Fibroblast of the aortic adventitia (primary cell): ENCODE data around the gene TCP11X2. TPM values are rescaled to one million over a fixed set of nuclear protein-coding genes. Genes with fewer than 3 reads are reported as not detected.
A peak's percentile ranks its signal among the peaks of the same experiment; 100 is the strongest.
"Not testable (repeated sequence)": the region's sequence is repeated elsewhere in the genome, so short reads cannot be mapped to it uniquely, and the experiment has no call there.

Source experiments
- DNase-seq: peaks from one replicate; pipeline ENCODE4 v3.0.0-alpha.2; 2010; ENCODE audit warnings: low read depth
- H3K4me3 ChIP-seq: 2 replicates; pipeline ENCODE4 v1.5.1; 2011; ENCODE audit warnings: low read depth, mild to moderate bottlenecking, control low read depth, low read length, moderate library complexity
- total RNA-seq: library from RNA; depleted of rRNA; stranded (reverse); fragments of >200 nt; gene quantifications from 2 replicates; pipeline ENCODE4 v1.2.3, GENCODE V29; 2012; ENCODE audit warnings: low replicate concordance
- TF ChIP-seq, protein P1 (sequence below): IDR thresholded peaks from 2 replicates; pipeline ENCODE4 v1.5.1; 2011; ENCODE audit warnings: mild to moderate bottlenecking, low read length, control low read depth, inconsistent platforms; ENCODE audit not compliant: insufficient read depth

The TCP11X2 gene
- not detected in 2 replicates for total RNA-seq

DNA sequence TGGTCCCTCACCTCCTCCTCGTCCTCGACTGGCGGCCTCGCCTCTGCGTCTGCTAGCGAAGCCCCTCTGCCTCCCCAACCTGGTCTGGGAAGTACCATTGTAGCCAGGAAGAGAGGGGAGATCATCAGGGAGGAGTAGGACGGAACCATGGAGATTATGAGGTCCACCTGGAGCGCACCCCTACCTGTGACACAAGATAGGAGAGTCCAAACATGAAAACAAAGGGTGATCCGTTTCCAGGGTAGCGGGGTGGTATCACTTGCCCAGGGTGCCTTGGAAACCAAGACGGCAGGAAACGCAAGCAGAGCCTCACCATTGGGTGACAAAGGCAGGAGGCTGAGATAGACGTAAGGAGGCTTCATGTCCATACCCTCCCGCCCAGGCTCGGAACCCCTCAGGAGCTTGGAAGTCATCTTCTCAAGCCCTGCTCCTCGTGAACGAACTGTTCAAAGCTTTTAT, at the start of gene TCP11X2:
TSS of gene TCP11X2 (minus strand) at position 51 of the 459 bp plus-strand sequence.
- DNase-seq, H3K4me3 ChIP-seq: not testable (repeated sequence)

DNA sequence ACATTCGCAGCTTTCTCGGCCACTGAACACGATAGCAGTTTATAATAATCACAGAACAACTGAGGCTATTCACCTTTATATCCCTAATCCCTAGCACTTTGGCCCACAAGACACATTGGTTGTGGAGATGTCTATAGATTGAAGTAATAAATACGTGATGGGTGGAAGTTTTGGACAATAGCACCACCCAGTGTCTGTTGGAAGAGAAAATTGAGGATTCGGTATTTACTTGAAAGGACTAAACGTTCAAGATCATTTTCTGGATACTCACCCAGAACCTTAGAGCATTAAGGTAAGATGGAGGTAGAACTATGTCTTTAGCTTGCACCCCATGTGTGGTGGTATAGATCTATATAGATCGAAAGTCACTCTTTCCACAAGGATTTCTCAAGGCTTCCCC, 45.7 kb upstream of the TCP11X2 start:
- TF ChIP-seq, protein P1, sequence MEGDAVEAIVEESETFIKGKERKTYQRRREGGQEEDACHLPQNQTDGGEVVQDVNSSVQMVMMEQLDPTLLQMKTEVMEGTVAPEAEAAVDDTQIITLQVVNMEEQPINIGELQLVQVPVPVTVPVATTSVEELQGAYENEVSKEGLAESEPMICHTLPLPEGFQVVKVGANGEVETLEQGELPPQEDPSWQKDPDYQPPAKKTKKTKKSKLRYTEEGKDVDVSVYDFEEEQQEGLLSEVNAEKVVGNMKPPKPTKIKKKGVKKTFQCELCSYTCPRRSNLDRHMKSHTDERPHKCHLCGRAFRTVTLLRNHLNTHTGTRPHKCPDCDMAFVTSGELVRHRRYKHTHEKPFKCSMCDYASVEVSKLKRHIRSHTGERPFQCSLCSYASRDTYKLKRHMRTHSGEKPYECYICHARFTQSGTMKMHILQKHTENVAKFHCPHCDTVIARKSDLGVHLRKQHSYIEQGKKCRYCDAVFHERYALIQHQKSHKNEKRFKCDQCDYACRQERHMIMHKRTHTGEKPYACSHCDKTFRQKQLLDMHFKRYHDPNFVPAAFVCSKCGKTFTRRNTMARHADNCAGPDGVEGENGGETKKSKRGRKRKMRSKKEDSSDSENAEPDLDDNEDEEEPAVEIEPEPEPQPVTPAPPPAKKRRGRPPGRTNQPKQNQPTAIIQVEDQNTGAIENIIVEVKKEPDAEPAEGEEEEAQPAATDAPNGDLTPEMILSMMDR: peak; percentile 20
- peak; percentile 34 for DNase-seq
- H3K4me3 ChIP-seq: no peak overlapping the region

DNA sequence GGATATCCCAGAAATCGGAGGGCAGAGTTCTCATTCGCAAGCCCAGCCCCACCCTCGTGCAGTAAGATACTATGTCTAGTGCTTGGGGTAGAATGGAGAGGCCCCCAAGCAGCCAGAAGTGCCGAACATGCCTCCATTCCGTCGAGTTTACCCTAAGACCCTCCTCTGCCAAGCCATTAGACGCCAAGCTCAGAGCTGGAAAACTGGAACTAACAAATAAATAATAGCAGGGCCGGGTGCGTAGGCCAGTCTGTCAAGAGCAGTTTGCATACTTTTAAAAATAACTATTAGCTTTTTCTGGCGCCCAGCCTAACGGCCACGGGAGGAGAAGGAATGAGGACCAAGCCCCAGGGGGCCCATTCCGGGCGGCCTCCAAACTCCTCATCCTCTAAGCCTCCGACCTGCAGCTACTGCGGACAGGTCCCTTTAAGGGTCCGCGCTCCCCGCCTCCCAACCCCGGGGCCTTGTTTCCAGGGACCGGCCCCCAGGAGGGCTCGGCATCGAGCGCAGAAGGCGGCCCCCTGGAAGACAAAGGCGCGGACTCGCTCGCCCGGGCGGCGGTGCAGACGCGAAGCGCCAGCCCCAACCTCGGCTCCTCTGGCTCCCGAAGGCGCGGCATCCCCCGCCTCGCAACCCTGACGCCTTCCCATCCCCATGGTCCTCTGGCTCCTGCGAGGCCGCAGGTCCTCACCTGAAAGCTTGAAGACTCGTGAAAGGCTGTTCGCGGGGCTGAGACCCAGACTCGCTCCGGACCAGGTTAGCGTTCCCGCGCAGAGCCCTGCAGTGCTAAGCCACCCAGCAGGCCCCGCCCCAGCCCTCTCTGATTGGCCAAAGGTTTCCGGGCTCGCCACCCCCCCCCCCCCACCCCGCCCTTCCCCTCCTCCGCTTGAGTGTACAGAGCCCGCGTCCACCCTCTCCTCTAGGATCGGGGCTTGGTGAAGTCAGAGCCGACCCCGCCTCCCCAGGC, 44.6 kb upstream of the TCP11X2 start, which contains the start of gene TMSB15A:
TSS of gene TMSB15A (minus strand) at position 765 of the 967 bp plus-strand sequence.
- TF ChIP-seq, protein P1: no peak
- DNase-seq: peak; percentile 18
- peak within 1 kb of the TSS; percentile 62 for H3K4me3 ChIP-seq

DNA sequence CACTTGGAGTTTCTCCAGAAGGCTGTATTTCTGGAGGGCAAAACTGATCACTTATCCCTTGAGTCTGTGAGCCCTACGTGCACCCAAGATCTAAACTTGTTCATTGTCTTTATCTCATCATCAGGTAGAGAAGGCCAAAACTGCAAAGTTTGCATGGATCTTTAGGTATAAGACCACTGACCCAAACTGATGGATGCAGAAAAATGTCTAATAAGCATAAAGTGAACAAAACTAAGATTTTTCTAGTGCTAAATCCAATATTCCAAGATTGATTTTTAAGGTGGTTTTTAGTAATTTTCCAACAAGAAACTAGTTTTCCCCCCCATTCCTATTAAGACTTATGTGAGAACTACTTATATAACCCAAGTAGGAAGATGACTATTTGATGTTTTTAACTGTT, 42.9 kb upstream of the TCP11X2 start:
- H3K4me3 ChIP-seq: no peak overlapping the region
- TF ChIP-seq, protein P1: no peak
- no peak for DNase-seq

- H3K4me3 ChIP-seq: no peak overlapping the region
Measured at GRCh38 chrX:102498732-102499131, 27.1 kb upstream of the TCP11X2 start.

GRCh38 chrX:102491766-102492165, 20.2 kb upstream of the TCP11X2 start:
- H3K4me3 ChIP-seq: no peak overlapping the region
- DNase-seq: no peak
- TF ChIP-seq, protein P1: no peak

More at GRCh38 chrX:102498732-102499131, 27.1 kb upstream of the TCP11X2 start:
- TF ChIP-seq, protein P1: no peak
- DNase-seq: no peak

DNA sequence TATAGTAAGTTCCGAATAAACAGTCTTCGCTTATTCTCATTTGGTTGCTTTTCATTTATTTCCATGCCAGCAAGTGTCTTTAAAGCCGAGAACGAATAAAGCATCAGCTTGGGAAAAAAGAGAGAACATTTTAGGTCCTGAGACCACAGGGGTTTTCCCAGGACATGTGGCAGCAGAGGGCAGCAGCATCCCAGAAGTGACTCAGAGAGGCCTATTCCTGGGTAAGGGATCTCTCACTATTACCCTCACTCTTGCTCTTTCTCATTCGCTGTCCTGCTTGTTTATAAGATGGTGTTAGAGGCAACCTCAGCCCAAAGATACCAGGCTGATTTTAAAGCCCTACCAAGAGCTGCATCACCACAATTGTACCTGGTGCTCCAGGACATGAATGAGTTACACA, 7.2 kb upstream of the TCP11X2 start:
- not testable (repeated sequence) for DNase-seq, H3K4me3 ChIP-seq

- not testable (repeated sequence) for H3K4me3 ChIP-seq, DNase-seq
Measured at GRCh38 chrX:102470215-102470614, 1.4 kb downstream of the TCP11X2 start.

DNA sequence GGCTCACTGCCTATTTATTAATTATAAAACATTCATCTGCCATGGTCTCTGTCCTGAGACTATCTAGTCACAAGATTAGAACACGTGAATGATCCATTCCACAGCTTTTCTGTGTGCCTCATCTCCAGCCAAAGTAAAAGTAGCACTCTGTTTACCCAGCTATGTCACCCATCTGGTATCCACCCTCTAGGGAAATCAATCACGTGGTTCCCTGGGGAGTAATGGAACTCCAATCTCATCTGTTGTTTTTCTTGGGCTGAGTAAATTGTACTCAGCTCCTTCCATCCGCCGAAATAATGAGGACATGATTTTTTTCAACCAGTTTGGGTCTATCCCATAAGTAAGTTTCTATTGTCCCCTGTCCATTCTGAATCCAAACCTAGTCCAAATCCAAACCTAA, 13.0 kb downstream of the TCP11X2 start:
- H3K4me3 ChIP-seq, DNase-seq: not testable (repeated sequence)

DNA sequence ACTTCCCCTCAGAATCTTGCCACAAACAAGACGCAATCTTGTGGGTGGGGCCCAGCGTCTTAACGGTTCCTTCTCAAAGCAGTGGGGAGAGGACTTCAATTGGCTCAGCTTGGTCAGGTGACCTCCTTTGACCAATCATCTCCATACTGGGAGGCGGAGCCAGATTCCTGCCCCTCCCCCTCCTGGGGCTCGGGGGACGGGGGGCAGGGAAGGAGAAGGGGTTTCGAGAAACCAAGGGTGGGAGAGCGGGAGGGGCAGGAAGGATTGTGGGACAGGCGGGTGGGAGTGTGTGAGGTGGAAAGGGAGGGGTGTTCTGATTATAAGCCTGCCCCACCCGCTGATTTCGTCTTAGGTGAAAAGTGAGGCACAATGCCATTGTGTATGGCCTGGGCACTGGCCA, 31.7 kb downstream of the TCP11X2 start, which contains the start of gene NXF2B:
TSS of gene NXF2B (minus strand) at position 101 of the 400 bp plus-strand sequence. CDS start 59,972 bp downstream, outside the sequence.
- DNase-seq, H3K4me3 ChIP-seq: not testable (repeated sequence)

GRCh38 chrX:102414493-102414892, 57.1 kb downstream of the TCP11X2 start:
- not testable (repeated sequence) for DNase-seq, H3K4me3 ChIP-seq
